ENCODE data around the gene MT4. TPM values are rescaled to one million over a fixed set of nuclear protein-coding genes. Genes with fewer than 3 reads are reported as not detected.

Gene MT4
- total RNA-seq, 1 experiment from 2014 or later, result not detected

DNA sequence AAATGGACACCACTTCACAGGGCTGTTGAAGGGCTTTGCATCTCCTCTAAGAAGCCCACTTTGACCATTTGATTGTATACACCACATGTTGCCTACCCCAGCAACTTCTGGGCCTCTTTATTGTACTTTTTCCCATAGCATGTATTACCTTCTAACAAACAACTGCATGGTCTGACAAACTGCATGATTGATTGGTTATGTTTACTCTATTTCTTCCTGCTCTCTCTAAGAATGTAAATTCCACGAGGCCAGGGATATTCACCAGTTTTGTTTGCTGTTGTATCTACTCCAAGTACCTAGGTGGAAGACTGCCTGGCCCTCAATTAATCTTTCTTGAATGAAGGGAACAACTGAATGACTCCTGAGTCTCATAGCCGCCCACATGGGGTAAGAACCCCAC, 22.8 kb upstream of the MT4 start:
- DNase-seq, result no peak
- Histone ChIP-seq H3K9me2 (ENCODE audit: insufficient read depth) (no peaks in the 10 kb centered on the region), H3K9me3 (ENCODE audit: insufficient read depth, low read depth) (no peaks in the 10 kb centered on the region; the same call in 1 of the 2 replicates), H3K4me2 (no peak overlapping the region), H3F3A (ENCODE audit: insufficient read depth, low read depth) (peaks cover 1% of the 10 kb centered on the region; the same call in 1 of the 2 replicates), H2AFZ (no peak overlapping the region; the same call in 1 of the 2 replicates), H3K27ac (no peak overlapping the region), H3K27me3 (ENCODE audit: insufficient read depth, low read depth) (no peaks in the 10 kb centered on the region), H3K4me1 (replicated peaks; ENCODE audit: insufficient read depth) (no peaks in the 10 kb centered on the region), H3K36me3 (ENCODE audit: low read depth) (no peaks in the 10 kb centered on the region), H4K20me1 (ENCODE audit: insufficient read depth) (no peaks in the 10 kb centered on the region), H3K79me2 (ENCODE audit: low read depth) (no peaks in the 10 kb centered on the region), H3K4me3 (no peak overlapping the region)
- ChIA-PET CTCF (no interaction called here), POLR2A (ENCODE audit: unreplicated experiment) (no interaction called here)
- intact Hi-C loops (cut with micrococcal nuclease; ENCODE audit: unreplicated experiment), result no loop called here
- BruUV-seq (replicated peaks), result no TSS peak
- no peak for TF ChIP-seq EZH2 (IDR thresholded peaks at IDR 0.05; ENCODE audit: low read depth)
- TF ChIP-seq, protein P1, sequence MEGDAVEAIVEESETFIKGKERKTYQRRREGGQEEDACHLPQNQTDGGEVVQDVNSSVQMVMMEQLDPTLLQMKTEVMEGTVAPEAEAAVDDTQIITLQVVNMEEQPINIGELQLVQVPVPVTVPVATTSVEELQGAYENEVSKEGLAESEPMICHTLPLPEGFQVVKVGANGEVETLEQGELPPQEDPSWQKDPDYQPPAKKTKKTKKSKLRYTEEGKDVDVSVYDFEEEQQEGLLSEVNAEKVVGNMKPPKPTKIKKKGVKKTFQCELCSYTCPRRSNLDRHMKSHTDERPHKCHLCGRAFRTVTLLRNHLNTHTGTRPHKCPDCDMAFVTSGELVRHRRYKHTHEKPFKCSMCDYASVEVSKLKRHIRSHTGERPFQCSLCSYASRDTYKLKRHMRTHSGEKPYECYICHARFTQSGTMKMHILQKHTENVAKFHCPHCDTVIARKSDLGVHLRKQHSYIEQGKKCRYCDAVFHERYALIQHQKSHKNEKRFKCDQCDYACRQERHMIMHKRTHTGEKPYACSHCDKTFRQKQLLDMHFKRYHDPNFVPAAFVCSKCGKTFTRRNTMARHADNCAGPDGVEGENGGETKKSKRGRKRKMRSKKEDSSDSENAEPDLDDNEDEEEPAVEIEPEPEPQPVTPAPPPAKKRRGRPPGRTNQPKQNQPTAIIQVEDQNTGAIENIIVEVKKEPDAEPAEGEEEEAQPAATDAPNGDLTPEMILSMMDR (conservative IDR thresholded peaks at IDR 0.05), result no peak

DNA sequence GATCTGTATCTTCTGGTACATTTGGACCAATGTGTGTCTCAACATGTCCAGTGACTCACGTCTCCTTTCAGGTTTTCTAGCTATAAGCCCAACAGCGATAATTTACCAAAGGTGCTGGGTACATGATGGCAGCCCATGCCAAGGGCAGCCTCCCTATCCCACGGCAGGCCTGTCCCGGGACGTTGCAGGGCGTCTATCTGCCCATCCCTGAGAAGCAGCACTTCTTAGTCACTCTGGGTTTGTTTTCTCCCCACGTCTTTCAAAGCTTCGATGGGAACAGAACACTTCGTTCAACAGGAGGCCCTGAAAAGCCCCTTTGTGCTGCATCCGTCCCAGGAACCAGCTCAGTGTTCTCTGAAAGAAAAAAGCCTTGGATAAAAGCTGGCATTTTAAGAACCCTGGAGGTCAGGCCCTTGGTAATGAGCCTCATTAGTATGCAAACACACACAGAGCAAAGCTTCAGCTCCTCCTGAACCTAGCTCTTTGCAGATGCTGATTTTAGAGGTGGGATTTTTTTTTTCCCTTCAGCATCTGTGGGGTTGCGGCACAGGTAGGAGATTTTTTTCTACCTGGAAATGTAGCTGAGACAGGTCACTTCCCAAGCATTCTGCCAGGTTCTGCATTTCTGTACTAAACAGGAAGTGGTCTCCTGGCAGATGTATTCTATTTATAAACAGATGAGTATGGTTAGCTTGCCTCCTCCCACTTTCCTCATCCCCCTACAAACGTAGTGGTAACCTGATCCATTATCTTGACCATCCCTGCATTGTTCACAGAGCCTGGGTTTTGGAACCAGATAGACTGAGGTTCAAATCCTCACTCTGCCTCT, 17.5 kb upstream of the MT4 start:
- H3K36me3 ChIP-seq (ENCODE audit: low read depth), result no peaks in the 10 kb centered on the region
- H3K4me2 ChIP-seq, result no peak overlapping the region
- H3K79me2 ChIP-seq (ENCODE audit: low read depth), result no peaks in the 10 kb centered on the region
- H3K27me3 ChIP-seq (ENCODE audit: insufficient read depth, low read depth), result no peaks in the 10 kb centered on the region
- DNase-seq, result peak in 1 of 2 experiments; percentile 16
- POLR2A ChIA-PET (ENCODE audit: unreplicated experiment), result interaction anchor here (0.6 kb wide), 1 partner anchor 96 kb away, joined by 6 read pairs; no protein-coding TSS in a partner anchor
- H3K9me3 ChIP-seq (ENCODE audit: insufficient read depth, low read depth), result no peaks in the 10 kb centered on the region
- H3K9me2 ChIP-seq (ENCODE audit: insufficient read depth), result no peaks in the 10 kb centered on the region
- no peak overlapping the region for H3K4me3 ChIP-seq
- TF ChIP-seq EZH2 (IDR thresholded peaks at IDR 0.05; ENCODE audit: low read depth), result no peak
- TF ChIP-seq, protein P1 (conservative IDR thresholded peaks at IDR 0.05), result no peak
- CTCF ChIA-PET, result interaction anchor here (0.6 kb wide), 1 partner anchor 69 kb away, joined by 3 read pairs; no protein-coding TSS in a partner anchor
- H4K20me1 ChIP-seq (ENCODE audit: insufficient read depth), result no peaks in the 10 kb centered on the region
- BruUV-seq (replicated peaks), result no TSS peak
- H3F3A ChIP-seq (ENCODE audit: insufficient read depth, low read depth), result peaks cover 4% of the 10 kb centered on the region; the same call in 1 of the 2 replicates
- H3K4me1 ChIP-seq (replicated peaks; ENCODE audit: insufficient read depth), result no peaks in the 10 kb centered on the region
- H3K27ac ChIP-seq, result no peak overlapping the region
- no peak overlapping the region for H2AFZ ChIP-seq
- intact Hi-C loops (cut with micrococcal nuclease; ENCODE audit: unreplicated experiment), result no loop called here

DNA sequence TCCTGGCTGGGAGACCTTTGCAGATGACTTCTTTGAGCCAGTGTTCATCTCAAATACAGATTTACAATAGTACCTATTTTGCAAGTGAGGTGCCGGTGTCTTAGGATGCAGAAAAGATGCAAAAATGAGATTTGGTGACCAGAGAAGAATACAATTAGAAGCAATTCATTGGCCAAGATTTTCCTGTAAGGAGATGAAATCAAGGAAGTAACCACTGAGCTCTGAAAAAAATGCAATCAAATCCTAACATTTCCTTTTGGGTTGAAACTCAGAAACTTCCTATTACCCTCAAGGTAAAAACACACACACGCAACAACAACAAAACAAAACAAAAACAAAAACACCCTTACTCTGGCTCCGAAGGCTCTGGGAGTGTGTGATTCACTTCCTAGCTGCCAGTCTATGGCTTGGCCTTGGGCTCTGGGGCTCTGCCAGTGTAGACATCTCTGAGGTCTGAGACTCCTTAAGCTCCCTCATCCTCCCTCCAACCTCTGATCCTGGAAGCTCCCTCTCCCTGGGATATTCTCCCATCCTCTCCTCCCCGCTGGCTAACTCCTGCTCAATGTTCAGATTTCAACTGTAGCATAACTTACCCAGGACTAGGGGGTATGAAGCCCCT, 16.8 kb upstream of the MT4 start:
- Histone ChIP-seq H3K79me2 (ENCODE audit: low read depth) (no peaks in the 10 kb centered on the region), H4K20me1 (ENCODE audit: insufficient read depth) (no peaks in the 10 kb centered on the region), H3K4me1 (replicated peaks; ENCODE audit: insufficient read depth) (no peaks in the 10 kb centered on the region), H3K27me3 (ENCODE audit: insufficient read depth, low read depth) (no peaks in the 10 kb centered on the region), H3K9me2 (ENCODE audit: insufficient read depth) (no peaks in the 10 kb centered on the region), H2AFZ (no peak overlapping the region), H3K4me2 (no peak overlapping the region), H3K9me3 (ENCODE audit: insufficient read depth, low read depth) (no peaks in the 10 kb centered on the region), H3F3A (ENCODE audit: insufficient read depth, low read depth) (peaks cover 4% of the 10 kb centered on the region; the same call in 1 of the 2 replicates), H3K36me3 (ENCODE audit: low read depth) (no peaks in the 10 kb centered on the region), H3K4me3 (no peak overlapping the region), H3K27ac (no peak overlapping the region)
- no TSS peak for BruUV-seq (replicated peaks)
- POLR2A ChIA-PET (ENCODE audit: unreplicated experiment), result interaction anchor here (0.6 kb wide), 1 partner anchor 96 kb away, joined by 6 read pairs; no protein-coding TSS in a partner anchor
- CTCF ChIA-PET, result interaction anchor here (0.6 kb wide), 1 partner anchor 70 kb away, joined by 3 read pairs; no protein-coding TSS in a partner anchor
- DNase-seq, result no peak
- intact Hi-C loops (cut with micrococcal nuclease; ENCODE audit: unreplicated experiment), result no loop called here
- no peak for TF ChIP-seq EZH2 (IDR thresholded peaks at IDR 0.05; ENCODE audit: low read depth)
- TF ChIP-seq, protein P1 (conservative IDR thresholded peaks at IDR 0.05), result no peak
